ENCODE data around the gene PLXNA4. TPM values are rescaled to one million over a fixed set of nuclear protein-coding genes. Genes with fewer than 3 reads are reported as not detected.

PLXNA4 gene
- total RNA-seq, 1 experiment from 2014 or later: not detected

GRCh38 chr7:132564849-132565248, 11.4 kb downstream of the PLXNA4 start:
- intact Hi-C loops (cut with micrococcal nuclease): no loop called here
- POLR2A ChIA-PET: no interaction called here
- DNase-seq (ENCODE audit: unreplicated experiment): no peak
- Mint-ChIP-seq H3K9me3 (ENCODE audit: unreplicated experiment) (no peaks in the 10 kb centered on the region), H3K4me3 (ENCODE audit: unreplicated experiment) (no peak overlapping the region), H3K36me3 (ENCODE audit: insufficient read depth, unreplicated experiment) (no peaks in the 10 kb centered on the region), H3K27ac (ENCODE audit: low read depth, unreplicated experiment) (no peak overlapping the region), H3K27me3 (ENCODE audit: insufficient read depth, unreplicated experiment) (peaks cover 53% of the 10 kb centered on the region), H3K4me1 (ENCODE audit: insufficient read depth, unreplicated experiment) (no peaks in the 10 kb centered on the region)
- no peak for TF ChIP-seq CTCF (IDR thresholded peaks at IDR 0.05; ENCODE audit: unreplicated experiment)
- no TSS peak for BruUV-seq (replicated peaks)
- CTCF ChIA-PET: interaction anchor here (0.7 to 0.8 kb wide), 3 partner anchors 91 to 1062 kb away, joined by 3 to 4 read pairs (median 3); no protein-coding TSS in a partner anchor

- no peaks in the 10 kb centered on the region for H3K4me1 Mint-ChIP-seq (ENCODE audit: insufficient read depth, unreplicated experiment)
- no TSS peak for BruUV-seq (replicated peaks)
- no peaks in the 10 kb centered on the region for H3K36me3 Mint-ChIP-seq (ENCODE audit: insufficient read depth, unreplicated experiment)
- intact Hi-C loops (cut with micrococcal nuclease): no loop called here
- no peak overlapping the region for H3K27ac Mint-ChIP-seq (ENCODE audit: low read depth, unreplicated experiment)
- DNase-seq (ENCODE audit: unreplicated experiment): peak; percentile 38
- no peak overlapping the region for H3K4me3 Mint-ChIP-seq (ENCODE audit: unreplicated experiment)
- ChIA-PET POLR2A (no interaction called here), CTCF (no interaction called here)
- peaks cover 46% of the 10 kb centered on the region for H3K27me3 Mint-ChIP-seq (ENCODE audit: insufficient read depth, unreplicated experiment)
- no peak for TF ChIP-seq CTCF (IDR thresholded peaks at IDR 0.05; ENCODE audit: unreplicated experiment)
- no peaks in the 10 kb centered on the region for H3K9me3 Mint-ChIP-seq (ENCODE audit: unreplicated experiment)
Observed at GRCh38 chr7:132564090-132564489, 12.2 kb downstream of the PLXNA4 start.

- H3K36me3 Mint-ChIP-seq (ENCODE audit: insufficient read depth, unreplicated experiment): no peaks in the 10 kb centered on the region
- H3K9me3 Mint-ChIP-seq (ENCODE audit: unreplicated experiment): no peaks in the 10 kb centered on the region
- no peak for TF ChIP-seq CTCF (IDR thresholded peaks at IDR 0.05; ENCODE audit: unreplicated experiment)
- no peaks in the 10 kb centered on the region for H3K4me1 Mint-ChIP-seq (ENCODE audit: insufficient read depth, unreplicated experiment)
- H3K27me3 Mint-ChIP-seq (ENCODE audit: insufficient read depth, unreplicated experiment): peaks cover 37% of the 10 kb centered on the region
- DNase-seq (ENCODE audit: unreplicated experiment): no peak
- CTCF ChIA-PET: no interaction called here
- POLR2A ChIA-PET: no interaction called here
- BruUV-seq (replicated peaks): no TSS peak
- H3K4me3 Mint-ChIP-seq (ENCODE audit: unreplicated experiment): no peak overlapping the region
- no peak overlapping the region for H3K27ac Mint-ChIP-seq (ENCODE audit: low read depth, unreplicated experiment)
- intact Hi-C loops (cut with micrococcal nuclease): no loop called here
Observed at GRCh38 chr7:132562690-132563089, 13.6 kb downstream of the PLXNA4 start.

- Mint-ChIP-seq H3K9me3 (ENCODE audit: unreplicated experiment) (no peaks in the 10 kb centered on the region), H3K36me3 (ENCODE audit: insufficient read depth, unreplicated experiment) (no peaks in the 10 kb centered on the region), H3K27ac (ENCODE audit: low read depth, unreplicated experiment) (no peak overlapping the region), H3K4me3 (ENCODE audit: unreplicated experiment) (no peak overlapping the region), H3K27me3 (ENCODE audit: insufficient read depth, unreplicated experiment) (peaks cover 37% of the 10 kb centered on the region), H3K4me1 (ENCODE audit: insufficient read depth, unreplicated experiment) (no peaks in the 10 kb centered on the region)
- no peak for TF ChIP-seq CTCF (IDR thresholded peaks at IDR 0.05; ENCODE audit: unreplicated experiment)
- ChIA-PET CTCF (no interaction called here), POLR2A (no interaction called here)
- no peak for DNase-seq (ENCODE audit: unreplicated experiment)
- BruUV-seq (replicated peaks): no TSS peak
- intact Hi-C loops (cut with micrococcal nuclease): no loop called here
Observed at GRCh38 chr7:132561763-132562162, 14.5 kb downstream of the PLXNA4 start.
